ENCODE results near the gene SETD6.

GRCh38 chr16:58502217-58502921 is 12.9 kb upstream of the SETD6 start:
- TF ChIP-seq CTCF (IDR thresholded peaks at IDR 0.05; ENCODE audit: low read depth, low read length) (no peak), EZH2phosphoT487 (IDR thresholded peaks at IDR 0.05; ENCODE audit: low read depth) (no peak)
